Fibroblast of skin of back (primary cell): ENCODE measurements around the gene PCDHA1.

Experiments used
- DNase-seq: peaks from one replicate; pipeline ENCODE4 v3.0.0-alpha.2; 2013

Gene PCDHA1

DNA sequence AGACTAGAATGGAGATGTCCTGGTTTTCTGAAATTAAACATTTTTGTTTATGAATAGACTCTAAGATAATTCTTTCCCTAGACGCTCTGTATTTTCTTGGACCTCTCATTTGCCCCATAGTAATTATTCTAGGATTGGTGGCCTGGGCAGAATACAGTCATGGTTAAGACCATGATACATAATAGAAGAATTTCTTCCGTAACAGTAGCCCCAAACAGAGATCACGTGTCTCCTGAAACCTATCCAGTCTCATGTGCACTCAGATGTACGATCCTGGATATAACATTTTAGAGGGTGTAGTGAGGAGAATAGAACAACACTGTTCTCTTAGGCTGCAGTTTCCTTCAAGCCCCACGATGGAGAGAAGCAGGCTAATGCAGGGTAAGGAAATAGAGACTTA lies 202.7 kb downstream of the PCDHA1 start:
- DNase-seq, result no peak

- no peak for DNase-seq
Observed at GRCh38 chr5:140989254-140990020, 203.5 kb downstream of the PCDHA1 start.

DNA sequence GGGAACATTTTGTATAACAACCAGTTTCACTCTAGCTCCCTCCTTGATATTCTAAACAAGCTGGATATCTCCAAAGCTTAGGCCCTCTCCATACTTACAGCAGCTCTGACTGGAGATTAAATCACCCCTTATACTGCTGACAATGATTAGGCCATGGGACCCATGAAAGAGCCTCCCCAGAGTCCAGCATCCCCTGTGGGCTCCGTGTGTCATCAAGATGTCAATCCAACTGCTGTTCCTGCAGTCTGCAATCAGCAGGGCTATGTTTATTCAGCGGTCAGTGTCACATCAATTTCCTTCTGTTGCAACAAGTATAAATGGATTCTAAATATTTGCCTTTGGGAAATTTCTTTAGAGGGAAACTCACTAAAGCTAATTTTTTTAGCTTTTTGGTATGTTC lies 206.9 kb downstream of the PCDHA1 start:
- DNase-seq, result no peak

DNA sequence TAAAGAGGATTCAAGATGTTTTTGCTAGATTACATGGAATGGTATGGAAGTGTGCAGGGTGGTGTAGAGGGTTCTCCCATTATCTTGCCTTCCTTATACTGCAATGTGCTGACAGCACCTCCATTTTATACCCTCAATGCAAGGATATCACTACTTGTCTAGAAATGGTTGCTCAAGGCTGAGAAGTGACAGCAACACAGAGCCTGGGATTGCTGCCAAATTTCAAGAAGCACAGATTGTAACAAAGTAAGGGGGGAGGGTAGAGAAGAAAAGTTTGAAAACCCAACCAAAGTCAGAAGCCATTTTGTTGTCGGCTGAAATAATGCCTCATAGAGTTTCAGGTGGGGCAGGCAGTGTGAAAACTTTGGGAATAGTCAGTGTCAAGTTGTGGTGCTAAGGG lies 210.1 kb downstream of the PCDHA1 start:
- no peak for DNase-seq

DNA sequence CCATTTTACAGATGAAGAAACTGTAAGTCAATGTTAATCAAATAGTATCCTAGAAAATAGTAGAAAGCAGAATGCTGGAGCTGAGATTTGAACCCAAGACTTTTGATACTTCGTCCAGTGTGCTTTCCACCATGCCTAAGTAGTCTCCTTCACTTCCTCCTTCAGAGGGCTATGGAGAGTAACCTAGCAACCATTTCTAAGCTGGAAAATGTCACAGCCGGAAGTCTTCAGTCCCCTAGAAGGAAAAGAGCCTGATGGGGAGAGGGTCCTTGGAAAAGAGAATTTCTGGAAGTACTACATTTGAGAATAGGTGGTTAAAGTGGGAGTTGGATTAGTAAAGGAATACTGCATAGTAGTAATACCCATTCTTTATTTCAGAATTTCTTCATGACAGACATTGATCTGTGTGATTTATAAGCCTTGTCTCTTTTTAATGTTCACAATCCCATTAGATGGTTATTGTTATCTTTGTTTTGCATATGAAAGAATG lies 213.0 kb downstream of the PCDHA1 start:
- no peak for DNase-seq

DNA sequence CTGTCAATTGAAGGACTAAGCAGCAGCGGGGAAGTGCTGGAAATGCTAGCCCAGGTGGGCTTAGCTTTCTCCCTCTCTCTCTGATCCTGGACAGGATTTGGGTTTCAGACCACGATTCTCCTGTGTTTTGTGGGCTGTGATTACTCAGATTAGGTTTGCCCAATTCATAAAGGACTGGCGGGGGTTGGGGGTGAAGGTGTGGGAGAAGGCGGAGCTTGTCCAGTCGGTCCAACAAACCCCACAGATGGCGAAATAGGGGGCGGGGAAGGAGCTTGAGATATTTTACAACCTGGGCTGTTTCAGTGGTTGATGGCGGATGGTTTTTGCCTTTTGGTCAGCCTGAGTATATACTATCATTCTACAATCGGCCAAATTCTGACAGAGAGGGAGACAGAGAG lies 215.5 kb downstream of the PCDHA1 start:
- no peak for DNase-seq

- peak; percentile 0 for DNase-seq
Observed at GRCh38 chr5:141001844-141002604, 216.1 kb downstream of the PCDHA1 start.

DNA sequence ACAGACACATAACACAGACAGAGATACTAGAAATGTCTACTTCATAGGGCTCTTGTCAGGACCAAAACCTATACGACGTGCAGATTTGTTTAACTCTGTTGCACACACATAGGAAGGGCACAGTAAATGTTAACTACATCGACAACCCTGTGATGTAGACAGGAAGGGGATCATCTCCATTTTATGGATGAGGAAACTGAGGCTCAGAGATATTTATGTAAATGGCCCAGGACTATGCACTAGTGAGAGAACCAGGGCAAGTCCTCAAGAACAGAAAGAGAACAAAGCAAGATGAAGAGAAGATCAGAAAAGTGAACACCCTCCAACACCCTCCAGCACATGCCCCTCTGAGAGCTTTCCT lies 216.6 kb downstream of the PCDHA1 start:
- no peak for DNase-seq

GRCh38 chr5:141003031-141003430 lies 217.1 kb downstream of the PCDHA1 start:
- no peak for DNase-seq

- DNase-seq, result no peak
Observed at GRCh38 chr5:141003791-141004611, 218.1 kb downstream of the PCDHA1 start.

- no peak for DNase-seq
Observed at GRCh38 chr5:141007791-141008190, 221.9 kb downstream of the PCDHA1 start.

DNA sequence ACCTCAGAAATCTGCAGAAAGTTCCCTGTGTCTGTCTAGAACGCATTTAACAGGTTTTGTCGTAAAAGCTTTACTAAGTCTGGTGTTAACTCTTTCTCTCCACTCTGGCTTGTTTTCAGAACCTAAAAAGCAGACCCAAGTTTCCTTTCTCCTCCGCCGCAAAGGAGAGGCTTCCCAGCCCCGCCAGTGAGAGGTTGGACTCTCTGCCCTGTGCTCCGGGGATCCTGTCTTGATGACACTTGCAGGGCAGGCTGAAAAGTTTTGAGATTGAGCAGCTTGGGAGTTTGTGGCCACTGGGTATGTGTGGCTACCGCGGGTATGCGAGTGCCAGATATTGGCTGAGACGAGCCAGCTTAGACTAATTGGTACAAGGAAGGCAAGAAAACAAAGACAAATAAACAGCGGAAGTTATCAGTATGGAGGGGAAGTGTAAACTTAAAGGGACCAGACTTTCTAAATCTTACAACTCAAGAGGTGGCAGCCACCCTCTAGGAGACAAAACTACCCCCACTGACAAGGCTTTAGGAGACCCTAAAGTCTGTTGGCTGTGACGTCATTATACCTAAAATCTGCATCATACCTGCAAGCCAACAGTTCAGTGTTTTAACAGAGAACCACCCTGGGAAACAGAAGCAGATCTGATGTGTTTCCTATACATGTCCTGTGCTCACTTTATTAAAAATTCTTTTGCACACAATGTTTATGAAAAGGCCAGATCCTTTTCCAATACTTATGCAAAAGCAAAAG lies 224.3 kb downstream of the PCDHA1 start:
- no peak for DNase-seq

DNA sequence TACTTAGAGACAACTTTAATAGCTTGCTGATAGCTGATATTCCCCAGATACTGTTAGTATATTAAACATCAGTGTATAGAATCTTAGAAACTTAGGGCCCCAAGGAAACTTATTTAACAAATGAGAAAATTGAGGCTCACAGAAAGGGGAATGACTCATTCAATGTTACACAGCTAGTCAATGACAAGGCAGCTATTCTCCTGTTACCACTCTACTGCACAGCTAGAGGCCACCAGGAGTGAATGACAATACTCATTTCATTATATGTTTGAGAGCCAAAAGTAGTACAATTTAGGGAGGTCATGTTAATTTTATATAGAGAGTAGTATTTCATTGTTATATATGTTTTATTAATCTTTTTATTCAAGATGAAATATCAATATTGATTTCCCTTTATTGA lies 232.0 kb downstream of the PCDHA1 start:
- no peak for DNase-seq

DNA sequence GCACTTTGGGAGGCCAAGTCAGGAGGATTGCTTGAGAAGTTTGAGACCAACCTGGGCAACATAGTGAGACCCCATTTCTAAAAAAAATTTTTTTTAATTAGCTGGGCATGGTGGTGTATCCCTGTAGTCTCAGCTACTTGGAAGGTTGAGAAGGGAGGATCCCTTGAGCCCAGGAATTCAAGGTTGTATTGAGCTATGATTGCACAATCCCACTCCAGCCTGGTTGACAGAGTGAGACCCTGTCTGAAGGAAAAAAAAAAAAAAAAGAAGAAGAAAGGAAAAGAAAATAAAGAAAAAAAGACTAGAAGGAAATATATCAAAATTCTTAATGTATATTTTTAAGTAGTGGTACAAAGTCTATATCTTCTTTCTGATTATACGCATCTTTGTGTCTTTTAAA lies 236.4 kb downstream of the PCDHA1 start:
- DNase-seq, result no peak

DNA sequence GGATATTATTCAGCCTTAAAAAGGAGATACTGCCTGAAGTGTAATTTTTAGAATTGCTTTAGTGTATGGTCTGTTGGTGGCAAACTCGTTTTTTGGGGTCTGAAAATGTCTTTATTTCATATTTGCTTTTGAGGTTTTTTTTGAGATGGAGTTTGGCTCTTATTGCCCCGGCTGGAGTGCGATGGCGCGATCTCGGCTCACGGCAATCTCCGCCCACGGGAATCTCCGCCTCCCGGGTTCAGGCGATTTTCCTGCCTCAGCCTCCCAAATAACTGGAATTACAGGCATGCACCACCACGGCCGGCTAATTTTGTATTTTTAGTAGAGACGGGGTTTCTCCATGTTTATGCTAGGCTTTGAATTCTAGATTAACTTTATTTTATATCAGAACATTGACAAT lies 245.1 kb downstream of the PCDHA1 start:
- no peak for DNase-seq

DNA sequence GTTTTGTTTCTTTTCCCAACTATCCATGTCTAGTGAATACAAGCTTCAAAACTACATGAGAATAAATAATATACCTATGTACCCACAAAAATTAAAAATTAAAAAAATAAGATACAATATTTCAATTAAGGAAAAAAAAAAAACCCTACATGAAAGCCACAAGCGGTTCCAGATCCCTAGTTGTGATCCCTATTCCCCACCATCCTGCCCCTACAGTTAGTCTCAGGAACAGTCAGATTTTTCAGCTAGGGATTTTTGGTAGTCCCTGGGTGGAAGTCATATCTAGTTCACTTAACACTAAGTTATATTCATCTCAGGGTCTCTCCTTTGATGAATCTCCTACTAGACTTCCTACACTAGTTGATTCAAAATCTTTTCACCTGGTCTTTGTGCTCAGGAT lies 246.7 kb downstream of the PCDHA1 start:
- DNase-seq, result no peak

DNA sequence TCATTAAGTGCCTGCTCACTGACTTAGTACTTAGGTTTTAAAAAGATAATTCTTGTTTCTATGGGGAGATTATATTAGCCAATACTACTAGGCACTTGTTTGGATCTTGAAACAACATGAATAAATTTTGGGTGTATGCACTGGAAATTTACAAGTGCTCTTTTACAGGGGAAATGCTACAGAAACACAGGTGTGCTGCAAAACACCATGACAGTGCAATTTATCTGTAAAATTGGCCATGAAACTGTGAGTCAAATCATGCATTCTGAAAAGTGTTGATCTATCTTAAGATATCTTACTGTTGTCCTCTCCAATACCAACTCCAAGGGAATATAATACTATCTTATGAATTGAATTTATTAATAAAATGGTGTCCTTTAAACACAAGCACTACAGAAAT lies 253.1 kb downstream of the PCDHA1 start:
- DNase-seq, result no peak

DNA sequence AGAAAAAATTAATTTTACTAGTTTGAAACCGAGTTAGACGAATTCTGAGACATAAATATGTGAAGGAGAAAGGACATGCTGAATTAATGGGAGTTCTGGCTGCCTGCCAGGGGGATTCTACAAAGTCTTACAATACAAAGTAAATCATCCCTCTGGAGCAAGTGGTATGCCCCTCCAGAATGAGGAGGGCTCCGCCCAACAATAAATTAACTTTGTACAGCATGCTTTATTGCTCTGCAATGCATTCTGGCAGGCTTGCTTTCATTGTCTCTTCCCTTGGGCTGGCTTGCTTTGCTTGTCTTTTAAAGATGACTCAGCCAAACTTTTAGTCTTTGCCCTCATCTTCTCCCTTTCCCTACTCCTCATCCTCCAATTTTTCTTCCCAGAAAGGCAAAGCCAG lies 253.6 kb downstream of the PCDHA1 start:
- no peak for DNase-seq

DNA sequence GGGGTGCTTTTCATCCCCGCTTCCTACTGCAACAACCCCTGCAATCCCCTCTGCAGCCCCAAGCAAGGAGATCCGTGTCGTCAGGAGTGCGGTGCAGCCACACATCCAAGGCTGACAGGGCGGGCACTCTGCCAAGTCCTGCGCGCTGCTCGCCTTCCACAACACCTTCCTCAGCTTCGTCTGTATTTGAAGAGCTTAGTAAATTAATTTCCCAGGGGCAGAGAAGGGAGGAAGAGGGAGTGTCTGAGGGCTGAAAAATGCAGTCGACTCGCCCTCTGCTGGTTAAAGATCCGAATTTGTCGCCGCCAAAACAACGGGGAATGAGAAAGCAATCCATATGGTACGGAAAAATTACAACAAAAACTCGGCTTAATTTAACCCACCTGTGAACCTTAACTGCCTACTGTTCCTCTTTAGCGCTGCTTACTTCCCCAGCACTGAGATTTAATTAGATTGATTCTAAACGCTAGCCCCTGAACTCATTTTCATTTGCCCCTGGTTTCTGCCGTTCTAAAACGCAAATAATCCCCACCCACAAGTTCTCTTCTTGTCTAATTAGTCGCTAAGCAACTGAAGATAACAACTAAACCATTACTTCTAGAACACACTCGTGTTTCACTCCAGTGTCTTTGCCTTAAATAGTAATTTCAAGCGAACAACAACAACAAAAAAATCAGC lies 254.3 kb downstream of the PCDHA1 start:
- no peak for DNase-seq

GRCh38 chr5:141040771-141041426 lies 255.0 kb downstream of the PCDHA1 start:
- DNase-seq, result peak; percentile 76

DNA sequence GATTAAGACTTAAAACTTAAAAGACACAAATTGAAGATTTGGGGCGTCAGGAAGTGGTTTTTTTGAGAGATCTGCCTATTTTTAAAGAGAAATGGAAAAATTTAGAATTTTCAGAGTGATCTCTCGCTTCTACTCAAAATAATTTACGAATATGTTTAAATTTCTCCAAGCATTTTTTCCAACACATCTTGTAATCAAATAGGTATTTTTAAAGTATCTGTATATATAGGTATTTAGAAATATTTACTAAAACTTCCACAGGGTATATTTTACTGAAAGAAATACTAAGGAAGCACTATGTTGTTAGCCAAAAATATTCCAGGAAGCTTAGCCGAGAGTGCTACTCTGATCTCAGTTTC lies 255.5 kb downstream of the PCDHA1 start:
- no peak for DNase-seq
